ENCODE measurements around the gene GOLGA8F.
"Not testable (repeated sequence)": the region's sequence is repeated elsewhere in the genome, so short reads cannot be mapped to it uniquely, and the experiment has no call there.

GOLGA8F gene, protein sequence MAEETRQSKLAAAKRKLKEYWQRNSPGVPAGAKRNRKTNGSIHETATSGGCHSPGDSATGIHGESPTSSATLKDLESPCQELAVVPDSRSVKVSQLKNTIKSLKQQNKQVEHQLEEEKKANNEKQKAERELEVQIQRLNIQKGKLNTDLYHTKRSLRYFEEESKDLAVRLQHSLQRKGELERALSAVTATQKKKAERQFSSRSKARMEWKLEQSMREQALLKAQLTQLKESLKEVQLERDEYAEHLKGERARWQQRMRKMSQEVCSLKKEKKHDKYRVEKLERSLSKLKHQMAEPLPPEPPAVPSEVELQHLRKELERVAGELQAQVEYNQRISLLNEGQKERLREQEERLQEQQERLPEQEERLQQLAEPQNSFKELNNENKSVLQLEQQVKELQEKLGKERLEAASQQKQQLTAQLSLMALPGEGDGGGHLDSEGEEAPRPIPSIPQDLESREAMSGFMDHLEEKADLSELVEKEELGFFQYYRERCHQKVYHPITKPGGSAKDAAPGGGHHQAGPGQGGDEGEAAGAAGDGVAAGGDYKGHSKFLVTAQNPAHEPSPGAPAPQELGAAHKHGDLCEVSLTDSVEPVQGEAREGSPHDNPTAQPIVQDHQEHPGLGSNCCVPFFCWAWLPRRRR

DNA sequence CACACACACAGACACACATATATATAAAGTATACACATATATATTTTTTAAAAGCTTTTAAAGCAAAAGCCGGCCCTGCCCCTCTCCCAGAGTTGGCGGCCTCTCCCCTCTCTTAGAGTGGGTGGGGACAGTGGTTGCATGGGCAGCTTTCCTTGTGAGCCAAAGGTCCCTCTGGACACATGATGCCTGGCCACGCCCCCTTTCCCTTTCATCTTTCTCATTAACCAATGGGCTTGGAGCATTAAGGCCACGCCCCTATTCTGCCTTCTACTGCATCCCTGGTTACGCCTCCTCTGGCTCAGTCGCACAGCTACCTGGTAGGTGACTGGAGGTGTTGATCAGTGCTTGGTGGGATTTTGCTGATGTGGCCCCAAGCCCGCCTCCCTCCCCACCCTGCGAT, at the start of gene GOLGA8F:
Gene GOLGA8F (plus strand): TSS at position 301 of the 400 bp plus-strand sequence. CDS start 98 bp downstream, at position 399.
- DNase-seq: not testable (repeated sequence)

DNA sequence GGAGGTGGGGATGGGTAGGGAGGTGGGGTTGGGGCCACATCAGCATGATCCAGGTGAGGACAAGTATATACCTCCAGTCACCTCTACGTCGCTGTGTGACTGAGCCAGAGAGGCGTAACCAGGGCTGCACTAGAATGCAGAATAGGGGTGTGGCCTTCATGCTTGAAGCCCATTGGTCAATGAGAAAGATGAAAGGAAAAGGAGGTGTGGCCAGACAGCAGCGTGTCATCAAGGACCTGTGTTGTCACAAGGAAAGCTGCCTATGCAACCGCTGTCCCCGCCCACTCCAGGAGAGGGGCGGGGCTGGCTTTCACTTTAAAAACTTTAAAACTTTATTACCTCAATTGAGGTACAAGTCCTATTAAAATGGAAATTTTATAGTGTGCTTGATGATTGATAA, 20.5 kb upstream of the GOLGA8F start, which contains the start of gene GOLGA6L24:
Gene GOLGA6L24 (minus strand): TSS at position 101 of the 400 bp plus-strand sequence. CDS start 61 bp downstream, at position 40.
- DNase-seq: not testable (repeated sequence)

DNA sequence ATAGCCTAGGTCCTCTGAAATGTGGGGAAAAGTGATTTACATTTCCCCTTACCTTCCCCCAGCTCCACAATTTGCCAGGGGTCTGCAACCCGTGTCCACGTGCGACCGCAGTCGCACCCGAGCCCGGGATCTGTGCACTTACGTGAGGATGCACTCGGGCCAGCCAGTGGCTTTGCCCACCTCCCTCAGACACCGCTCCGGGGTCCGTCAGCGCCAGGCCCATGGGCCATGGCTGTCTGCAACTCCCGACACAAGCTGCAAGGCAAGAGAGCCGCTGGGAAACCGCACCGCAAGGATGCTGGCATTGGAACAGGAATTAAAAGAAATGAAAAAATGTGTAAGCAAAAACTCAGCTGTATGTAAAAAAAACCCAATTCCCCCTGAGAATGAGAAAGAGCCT, 13.0 kb upstream of the GOLGA8F start:
- DNase-seq: not testable (repeated sequence)

DNA sequence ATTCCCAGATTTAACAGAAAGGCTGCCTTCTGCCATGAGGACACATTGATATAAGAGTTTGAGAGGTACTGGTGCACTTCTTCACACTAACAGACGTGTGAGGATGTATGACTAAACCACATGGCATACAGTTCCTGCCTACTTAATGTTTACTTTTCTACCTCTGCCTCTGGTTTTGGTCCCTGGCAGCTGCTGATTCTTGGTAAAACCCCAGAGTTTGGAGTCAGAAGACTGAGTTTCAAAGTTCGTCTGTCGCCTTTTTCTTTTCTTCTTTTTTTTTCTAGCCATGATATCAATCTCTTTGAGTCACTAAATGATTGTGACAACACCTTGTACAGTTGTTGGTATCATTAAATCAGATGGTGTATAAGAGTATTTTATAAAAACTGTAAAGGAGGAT, 1.6 kb downstream of the GOLGA8F start:
- not testable (repeated sequence) for DNase-seq

DNA sequence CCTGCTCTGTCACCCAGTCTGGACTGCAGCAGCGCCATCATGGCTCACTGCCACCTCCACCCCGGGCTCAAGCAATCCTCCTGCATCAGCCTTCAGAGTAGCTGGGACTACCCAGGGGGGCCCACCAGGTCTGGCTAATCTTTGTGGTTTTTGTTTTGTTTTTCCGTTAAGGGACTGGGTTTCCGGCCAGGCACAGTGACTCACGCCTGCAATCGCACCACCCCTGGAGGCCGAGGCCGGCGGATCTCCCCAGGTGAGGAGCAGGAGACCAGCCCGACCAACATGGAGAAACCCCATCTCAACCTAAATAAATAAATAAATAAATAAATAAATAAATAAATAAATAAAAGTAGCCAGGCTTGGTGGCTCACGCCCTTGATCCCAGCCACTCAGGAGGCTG, 17.6 kb downstream of the GOLGA8F start:
- not testable (repeated sequence) for DNase-seq

DNA sequence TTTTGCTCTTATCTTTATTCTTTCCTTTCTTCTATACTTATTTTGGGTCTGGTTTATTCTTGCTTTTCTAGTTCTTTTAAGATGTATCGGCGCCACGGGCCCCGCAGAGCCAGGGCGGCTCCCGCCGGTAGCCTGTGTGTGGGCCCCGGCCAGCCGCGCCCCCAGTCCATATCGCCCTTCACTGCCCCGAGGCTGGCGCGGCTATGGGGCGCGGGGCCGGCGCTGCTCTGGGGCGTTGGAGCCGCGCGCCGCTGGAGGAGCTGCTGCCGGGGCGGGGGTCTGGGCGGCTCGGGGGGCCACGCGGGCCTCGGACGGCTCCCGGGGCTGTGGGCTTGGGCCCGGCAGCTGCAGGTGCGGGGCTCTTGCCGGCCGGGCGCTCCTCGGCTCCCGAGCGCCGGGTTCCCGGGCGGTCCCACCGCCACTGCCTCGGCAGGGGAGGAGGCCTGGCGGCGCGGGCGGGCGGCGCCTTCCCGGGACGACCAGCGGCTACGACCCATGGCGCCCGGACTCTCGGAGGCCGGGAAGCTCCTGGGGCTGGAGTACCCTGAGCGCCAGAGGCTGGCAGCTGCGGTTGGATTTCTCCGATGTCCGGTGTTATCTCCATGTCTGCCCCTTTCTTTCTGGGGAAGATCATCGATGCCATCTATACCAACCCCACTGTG, 24.4 kb downstream of the GOLGA8F start:
- DNase-seq: not testable (repeated sequence)

DNA sequence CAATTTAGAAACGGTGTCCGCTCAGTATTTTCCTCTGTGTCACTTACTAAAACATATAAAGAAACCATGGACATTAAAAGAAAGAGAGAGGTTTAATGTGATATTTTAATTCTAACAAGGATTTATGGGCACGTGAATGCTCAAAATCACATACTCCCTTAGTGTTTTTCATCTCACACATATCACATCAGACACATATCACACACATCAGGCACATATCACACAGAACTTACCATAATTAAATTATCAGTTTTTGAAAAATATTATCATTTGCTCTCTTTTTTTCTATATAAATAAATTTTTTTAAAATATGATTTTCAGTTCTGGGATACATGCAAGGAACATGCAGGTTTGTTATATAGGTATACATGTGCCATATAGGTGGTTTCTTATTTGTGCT, 42.0 kb downstream of the GOLGA8F start:
- not testable (repeated sequence) for DNase-seq

DNA sequence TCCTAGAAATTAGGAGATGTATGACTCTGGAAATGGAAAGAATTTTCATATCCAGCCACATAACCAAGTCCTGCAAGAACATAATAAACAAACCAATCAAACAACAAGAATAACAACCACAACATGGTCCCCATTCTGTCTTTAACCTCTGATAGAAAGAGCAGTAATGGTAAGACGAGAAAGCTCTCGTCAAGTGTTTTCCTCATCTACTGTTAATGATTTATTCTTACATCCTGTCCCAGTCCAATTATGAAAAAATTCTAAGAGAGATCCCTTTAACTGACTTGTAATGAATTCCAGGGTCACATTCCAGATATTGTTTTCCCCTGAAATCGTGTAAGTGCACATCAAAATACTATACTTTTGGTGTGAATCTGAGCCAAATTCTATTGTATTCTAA, 57.1 kb downstream of the GOLGA8F start:
- not testable (repeated sequence) for DNase-seq

Data from activated naive CD4-positive, alpha-beta T cell treated with Interleukin-2 at 50 U/mL for 16 hours (primary cell).